ENCODE results near the gene MIDN. TPM values are rescaled to one million over a fixed set of nuclear protein-coding genes. Genes with fewer than 3 reads are reported as not detected.

MIDN gene
- total RNA-seq, 2 donors from 2014 or later = 36.3 to 43.5 TPM

DNA sequence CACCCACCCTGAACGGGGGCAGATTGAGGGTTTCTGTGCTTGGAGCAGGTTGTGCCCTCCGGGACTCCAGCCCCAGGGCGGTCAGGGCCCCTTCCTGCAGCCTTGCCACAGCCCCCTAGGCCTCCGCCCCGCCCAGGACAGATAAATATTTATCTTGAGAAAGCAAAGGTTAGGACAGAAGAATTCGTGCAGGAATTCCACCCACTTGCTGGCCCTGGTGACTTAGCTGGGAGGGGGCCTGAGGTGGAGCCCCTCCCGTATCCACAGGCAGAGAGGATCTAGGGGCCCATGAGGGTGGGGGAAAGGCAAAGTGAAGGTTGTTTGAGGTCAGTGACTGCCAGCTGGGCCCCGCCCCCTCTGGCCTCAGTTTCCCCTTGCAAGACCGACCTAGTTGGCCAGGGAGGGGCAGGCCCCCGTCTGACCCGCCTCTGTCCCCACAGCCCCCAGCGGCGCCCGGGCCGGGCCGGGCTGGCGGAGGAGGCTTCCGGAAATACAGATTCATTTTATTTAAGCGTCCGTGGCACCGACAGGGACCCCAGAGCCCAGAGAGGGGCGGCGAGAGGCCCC, 5.2 kb downstream of the MIDN start:
- TF ChIP-seq POLR2A (IDR thresholded peaks at IDR 0.05) = no peak
- TF ChIP-seq, protein P1, sequence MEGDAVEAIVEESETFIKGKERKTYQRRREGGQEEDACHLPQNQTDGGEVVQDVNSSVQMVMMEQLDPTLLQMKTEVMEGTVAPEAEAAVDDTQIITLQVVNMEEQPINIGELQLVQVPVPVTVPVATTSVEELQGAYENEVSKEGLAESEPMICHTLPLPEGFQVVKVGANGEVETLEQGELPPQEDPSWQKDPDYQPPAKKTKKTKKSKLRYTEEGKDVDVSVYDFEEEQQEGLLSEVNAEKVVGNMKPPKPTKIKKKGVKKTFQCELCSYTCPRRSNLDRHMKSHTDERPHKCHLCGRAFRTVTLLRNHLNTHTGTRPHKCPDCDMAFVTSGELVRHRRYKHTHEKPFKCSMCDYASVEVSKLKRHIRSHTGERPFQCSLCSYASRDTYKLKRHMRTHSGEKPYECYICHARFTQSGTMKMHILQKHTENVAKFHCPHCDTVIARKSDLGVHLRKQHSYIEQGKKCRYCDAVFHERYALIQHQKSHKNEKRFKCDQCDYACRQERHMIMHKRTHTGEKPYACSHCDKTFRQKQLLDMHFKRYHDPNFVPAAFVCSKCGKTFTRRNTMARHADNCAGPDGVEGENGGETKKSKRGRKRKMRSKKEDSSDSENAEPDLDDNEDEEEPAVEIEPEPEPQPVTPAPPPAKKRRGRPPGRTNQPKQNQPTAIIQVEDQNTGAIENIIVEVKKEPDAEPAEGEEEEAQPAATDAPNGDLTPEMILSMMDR (IDR thresholded peaks at IDR 0.05) = no peak
- peaks cover 28 to 30% of the 10 kb centered on the region in 2 donors for H3K36me3 ChIP-seq (replicated peaks in 1 of 2; ENCODE audit: insufficient read depth in 1 of 2, low read depth in 2 of 2)
- DNase-seq (no peak), ATAC-seq (no peak)
- H3K9me3 ChIP-seq = no peaks in the 10 kb centered on the region
- WGBS, 2 donors = 45 to 65% methylated on average over 16 to 22 of the region's 23 CpGs
- peak overlapping the region; percentile 97 to 100 (median 100) for H3K27ac ChIP-seq
- H3K4me1 ChIP-seq = peaks cover 72% of the 10 kb centered on the region
- H3K27me3 ChIP-seq = no peaks in the 10 kb centered on the region
- intact Hi-C loops (cut with DNase I) = no loop called here
- H3K4me3 ChIP-seq = no peak overlapping the region

DNA sequence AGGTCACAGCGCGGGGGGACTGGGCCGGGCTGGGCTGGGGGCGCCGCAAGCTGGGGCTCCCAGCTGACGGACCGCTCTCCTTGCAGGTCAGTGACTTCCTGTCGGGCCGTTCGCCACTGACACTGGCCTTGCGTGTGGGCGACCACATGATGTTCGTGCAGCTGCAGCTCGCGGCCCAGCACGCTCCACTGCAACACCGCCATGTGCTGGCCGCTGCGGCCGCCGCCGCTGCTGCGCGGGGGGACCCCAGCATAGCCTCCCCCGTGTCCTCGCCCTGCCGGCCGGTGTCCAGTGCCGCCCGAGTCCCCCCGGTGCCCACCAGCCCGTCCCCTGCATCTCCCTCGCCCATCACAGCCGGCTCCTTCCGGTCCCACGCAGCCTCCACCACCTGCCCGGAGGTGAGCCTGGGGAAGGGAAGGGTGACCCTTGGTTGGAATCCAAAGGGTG, 5.7 kb downstream of the MIDN start:
- peaks cover 28 to 30% of the 10 kb centered on the region in 2 donors for H3K36me3 ChIP-seq (replicated peaks in 1 of 2; ENCODE audit: insufficient read depth in 1 of 2, low read depth in 2 of 2)
- intact Hi-C loops (cut with DNase I) = no loop called here
- H3K4me3 ChIP-seq = no peak overlapping the region
- peak overlapping the region; percentile 97 to 100 (median 100) for H3K27ac ChIP-seq
- H3K4me1 ChIP-seq = peaks cover 77% of the 10 kb centered on the region
- WGBS, 2 donors = 80 to 86% methylated on average over 9 to 34 of the region's 37 CpGs
- H3K27me3 ChIP-seq = no peaks in the 10 kb centered on the region
- peak in 2 of 4 donors; percentile 41 to 47 for DNase-seq
- no peak for TF ChIP-seq POLR2A (IDR thresholded peaks at IDR 0.05)
- TF ChIP-seq, protein P1 (IDR thresholded peaks at IDR 0.05) = no peak
- ATAC-seq = no peak
- H3K9me3 ChIP-seq = no peaks in the 10 kb centered on the region

DNA sequence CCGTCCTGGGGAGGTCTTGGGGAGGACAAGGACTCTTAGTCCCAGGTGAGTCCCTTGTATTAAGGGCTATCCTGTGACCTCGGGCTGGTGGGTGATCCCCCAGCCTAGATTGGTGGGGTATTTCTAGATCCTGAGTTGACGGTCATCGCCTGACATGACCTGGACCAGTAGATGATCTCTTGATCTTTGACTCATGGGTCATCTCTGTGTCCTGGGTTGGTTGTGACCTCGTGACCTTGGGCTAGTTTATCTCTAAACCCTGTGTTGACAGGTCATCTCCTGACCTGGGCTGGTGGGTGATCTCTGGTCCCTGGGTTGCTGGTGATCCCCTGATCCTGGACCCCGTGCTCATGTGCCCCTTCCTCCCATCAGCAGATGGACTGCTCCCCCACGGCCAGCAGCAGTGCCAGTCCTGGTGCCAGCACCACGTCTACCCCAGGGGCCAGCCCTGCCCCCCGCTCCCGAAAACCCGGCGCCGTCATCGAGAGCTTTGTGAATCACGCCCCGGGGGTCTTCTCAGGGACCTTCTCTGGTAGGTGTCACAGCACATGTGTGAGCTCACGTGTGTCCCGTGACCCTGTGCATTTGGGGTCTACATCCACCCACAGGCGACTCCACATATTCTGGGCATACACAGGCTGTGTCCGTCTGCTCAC, 6.3 kb downstream of the MIDN start:
- 73 to 83% methylated on average over 5 to 20 of the region's 20 CpGs for WGBS, 2 donors
- Histone ChIP-seq H3K27ac (peak overlapping the region; percentile 97 to 100 (median 100)), H3K27me3 (no peaks in the 10 kb centered on the region), H3K9me3 (no peaks in the 10 kb centered on the region), H3K4me3 (no peak overlapping the region), H3K4me1 (peaks cover 83% of the 10 kb centered on the region), H3K36me3 (replicated peaks in 1 of 2; ENCODE audit: insufficient read depth in 1 of 2, low read depth in 2 of 2) (peaks cover 28 to 30% of the 10 kb centered on the region in 2 donors)
- ATAC-seq (no peak), DNase-seq (no peak)
- intact Hi-C loops (cut with DNase I) = no loop called here
- TF ChIP-seq POLR2A (IDR thresholded peaks at IDR 0.05) = peak in 1 of 3 donors; percentile 7
- TF ChIP-seq, protein P1 (IDR thresholded peaks at IDR 0.05) = no peak

DNA sequence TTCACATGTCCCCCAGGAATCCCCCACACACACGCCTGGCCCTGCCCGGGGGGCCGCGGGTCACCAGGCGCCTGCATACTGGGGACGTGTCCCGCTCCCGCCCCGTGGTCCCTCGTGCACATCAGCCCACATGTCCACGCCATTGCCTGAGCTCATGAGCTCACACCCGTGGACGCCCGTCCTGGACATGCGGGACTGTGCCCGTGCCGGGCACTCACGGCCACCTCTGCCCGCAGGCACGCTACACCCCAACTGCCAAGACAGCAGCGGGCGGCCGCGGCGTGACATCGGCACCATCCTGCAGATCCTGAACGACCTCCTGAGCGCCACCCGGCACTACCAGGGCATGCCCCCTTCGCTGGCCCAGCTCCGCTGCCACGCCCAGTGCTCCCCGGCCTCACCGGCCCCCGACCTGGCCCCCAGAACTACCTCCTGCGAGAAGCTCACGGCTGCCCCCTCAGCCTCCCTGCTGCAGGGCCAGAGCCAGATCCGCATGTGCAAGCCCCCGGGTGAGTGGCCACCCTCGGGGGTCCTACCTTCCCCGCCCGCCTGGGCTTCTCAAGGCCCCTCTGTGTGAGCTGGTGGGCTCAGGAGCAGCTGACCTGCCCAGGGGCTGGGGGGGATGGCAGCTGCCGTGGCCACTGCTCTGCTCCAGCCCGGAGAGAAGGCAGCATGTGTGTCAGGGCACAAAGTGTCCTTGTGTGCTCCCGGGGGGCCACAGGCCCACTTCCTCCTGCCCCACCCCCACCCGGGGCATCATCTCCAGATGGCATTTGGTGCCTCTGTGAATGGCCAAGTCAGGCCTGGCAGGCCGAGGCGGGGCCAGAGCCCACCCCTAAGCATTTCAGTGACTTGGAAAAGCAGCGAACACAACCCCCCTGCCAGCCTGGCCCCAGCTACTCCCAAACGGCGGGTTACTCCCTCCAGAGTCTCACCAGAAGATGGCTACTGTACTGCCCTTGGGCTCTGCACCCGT, 7.1 kb downstream of the MIDN start:
- TF ChIP-seq POLR2A (IDR thresholded peaks at IDR 0.05) = peak in 1 of 3 donors; percentile 5
- TF ChIP-seq, protein P1 (IDR thresholded peaks at IDR 0.05) = no peak
- Histone ChIP-seq H3K27me3 (no peaks in the 10 kb centered on the region), H3K27ac (peak overlapping the region; percentile 97 to 100 (median 100)), H3K36me3 (replicated peaks in 1 of 2; ENCODE audit: insufficient read depth in 1 of 2, low read depth in 2 of 2) (peaks cover 28 to 30% of the 10 kb centered on the region in 2 donors), H3K4me1 (peaks cover 91% of the 10 kb centered on the region), H3K9me3 (no peaks in the 10 kb centered on the region), H3K4me3 (no peak overlapping the region)
- no peak for ATAC-seq
- intact Hi-C loops (cut with DNase I) = no loop called here
- 82 to 85% methylated on average over 22 to 49 of the region's 52 CpGs for WGBS, 2 donors
- DNase-seq = peak in 1 of 4 donors; percentile 12

Measured in body of pancreas (tissue), 4 donors.